Neutrophil (primary cell): ENCODE data around the gene UBTD1.

Experiments used
- H3K27ac ChIP-seq: fragments of 200-600 bp; sonication (generic); 2 replicates; pipeline ENCODE4 v1.5.1; 2016; ENCODE audit warnings: mild to moderate bottlenecking, moderate library complexity
- H3K27me3 ChIP-seq: fragments of 200-600 bp; sonication (generic); 2 replicates; pipeline ENCODE4 v1.6.0; 2016; ENCODE audit warnings: mild to moderate bottlenecking
- H3K36me3 ChIP-seq: fragments of 200-600 bp; sonication (generic); 2 replicates; pipeline ENCODE4 v1.5.1; 2017
- H3K4me1 ChIP-seq, 2 experiments: fragments of 200-600 bp in 1 of 2; sonication (generic) in 1 of 2; 1 replicate in 1 of 2; 2 replicates in 1 of 2; pipeline versions ENCODE4 v1.5.1 to v1.6.1; 2013 to 2016; ENCODE audit warnings: low read depth in 1 of 2, low read length in 1 of 2, mild to moderate bottlenecking in 1 of 2, moderate library complexity in 1 of 2; ENCODE audit not compliant: control insufficient read depth in 1 of 2, insufficient read depth in 1 of 2
- H3K4me3 ChIP-seq, 2 experiments: fragments of 200-600 bp in 1 of 2; sonication (generic) in 1 of 2; 1 replicate in 1 of 2; 2 replicates in 1 of 2; pipeline ENCODE4 v1.5.1; 2013 to 2016; ENCODE audit warnings: low read depth in 1 of 2, low read length in 1 of 2, mild to moderate bottlenecking in 1 of 2, moderate library complexity in 1 of 2
- H3K9me3 ChIP-seq: fragments of 200-600 bp; sonication (generic); 2 replicates; pipeline ENCODE4 v1.5.1; 2016
- TF ChIP-seq, protein P1 (sequence below): fragments of 200-600 bp; sonication (generic); IDR thresholded peaks from 2 replicates; pipeline ENCODE4 v1.5.1; 2016; ENCODE audit warnings: antibody characterized with exemption

UBTD1 gene

DNA sequence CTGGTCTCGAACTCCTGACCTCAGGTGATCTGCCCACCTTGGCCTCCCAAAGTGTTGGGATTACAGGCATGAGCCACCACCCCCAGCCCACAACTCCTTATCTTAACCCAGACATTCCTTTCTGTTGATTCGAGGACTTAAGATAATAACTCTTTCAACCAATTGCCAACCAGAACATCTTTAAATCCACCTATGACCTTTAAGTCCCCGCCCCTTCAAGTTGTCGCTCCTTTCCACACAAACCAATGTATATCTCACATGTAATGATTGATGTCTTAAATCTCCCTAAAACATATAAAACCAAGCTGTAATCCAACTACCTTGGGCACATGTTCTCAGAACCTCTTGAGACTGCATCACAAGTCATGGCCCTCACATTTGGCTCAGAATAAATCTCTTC is 66.1 kb downstream of the UBTD1 start:
- Histone ChIP-seq H3K27me3 (no peaks in the 10 kb centered on the region), H3K4me1 (peaks cover 0 to 5% of the 10 kb centered on the region in 2 experiments), H3K36me3 (peaks cover 23% of the 10 kb centered on the region), H3K9me3 (no peaks in the 10 kb centered on the region), H3K4me3 (no peak overlapping the region), H3K27ac (no peak overlapping the region)
- TF ChIP-seq, protein P1, sequence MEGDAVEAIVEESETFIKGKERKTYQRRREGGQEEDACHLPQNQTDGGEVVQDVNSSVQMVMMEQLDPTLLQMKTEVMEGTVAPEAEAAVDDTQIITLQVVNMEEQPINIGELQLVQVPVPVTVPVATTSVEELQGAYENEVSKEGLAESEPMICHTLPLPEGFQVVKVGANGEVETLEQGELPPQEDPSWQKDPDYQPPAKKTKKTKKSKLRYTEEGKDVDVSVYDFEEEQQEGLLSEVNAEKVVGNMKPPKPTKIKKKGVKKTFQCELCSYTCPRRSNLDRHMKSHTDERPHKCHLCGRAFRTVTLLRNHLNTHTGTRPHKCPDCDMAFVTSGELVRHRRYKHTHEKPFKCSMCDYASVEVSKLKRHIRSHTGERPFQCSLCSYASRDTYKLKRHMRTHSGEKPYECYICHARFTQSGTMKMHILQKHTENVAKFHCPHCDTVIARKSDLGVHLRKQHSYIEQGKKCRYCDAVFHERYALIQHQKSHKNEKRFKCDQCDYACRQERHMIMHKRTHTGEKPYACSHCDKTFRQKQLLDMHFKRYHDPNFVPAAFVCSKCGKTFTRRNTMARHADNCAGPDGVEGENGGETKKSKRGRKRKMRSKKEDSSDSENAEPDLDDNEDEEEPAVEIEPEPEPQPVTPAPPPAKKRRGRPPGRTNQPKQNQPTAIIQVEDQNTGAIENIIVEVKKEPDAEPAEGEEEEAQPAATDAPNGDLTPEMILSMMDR = no peak

DNA sequence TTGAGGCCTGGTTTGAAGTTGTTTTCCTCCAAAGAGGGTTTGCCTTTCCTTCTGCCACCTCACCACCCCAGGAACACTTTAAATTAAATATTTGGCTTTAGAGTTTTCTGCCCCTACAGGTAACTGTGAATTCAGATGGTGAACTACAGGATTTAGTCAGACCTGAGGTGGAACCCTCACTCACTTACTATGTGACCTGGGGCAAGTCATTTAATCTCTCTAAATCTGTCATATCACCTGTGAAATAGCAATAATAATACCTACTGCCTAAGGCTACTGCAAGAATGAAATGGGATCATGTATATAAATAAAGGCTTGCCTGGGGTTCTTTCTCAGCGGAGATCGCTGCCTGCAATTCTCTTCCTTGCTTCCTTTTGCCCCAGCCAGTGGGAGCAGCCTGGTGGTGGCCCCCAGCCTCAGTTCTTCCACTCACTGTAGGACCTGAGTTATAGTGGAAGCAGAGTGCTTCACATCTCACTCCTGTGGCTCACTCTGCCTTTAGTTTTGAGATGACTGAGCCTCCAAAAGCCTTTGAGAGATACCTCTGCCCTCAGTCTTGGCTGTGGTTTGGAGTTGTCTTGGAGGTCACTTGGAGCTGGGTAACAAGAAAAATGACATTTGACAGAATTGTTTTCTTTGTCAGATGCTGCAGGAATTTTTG is 67.7 kb downstream of the UBTD1 start:
- Histone ChIP-seq H3K4me3 (no peak overlapping the region), H3K4me1 (peaks cover 0 to 5% of the 10 kb centered on the region in 2 experiments), H3K9me3 (no peaks in the 10 kb centered on the region), H3K27ac (no peak overlapping the region), H3K27me3 (no peaks in the 10 kb centered on the region), H3K36me3 (peaks cover 40% of the 10 kb centered on the region)
- TF ChIP-seq, protein P1 = no peak

- TF ChIP-seq, protein P1 = no peak
- Histone ChIP-seq H3K36me3 (peaks cover 52% of the 10 kb centered on the region), H3K4me3 (no peak overlapping the region), H3K27ac (no peak overlapping the region), H3K27me3 (no peaks in the 10 kb centered on the region), H3K9me3 (no peaks in the 10 kb centered on the region), H3K4me1 (no peaks in the 10 kb centered on the region)
Observed at GRCh38 chr10:97567891-97568290, 69.2 kb downstream of the UBTD1 start.

- Histone ChIP-seq H3K27me3 (no peaks in the 10 kb centered on the region), H3K4me3 (no peak overlapping the region), H3K36me3 (peaks cover 52% of the 10 kb centered on the region), H3K9me3 (no peaks in the 10 kb centered on the region), H3K4me1 (no peaks in the 10 kb centered on the region), H3K27ac (no peak overlapping the region)
- TF ChIP-seq, protein P1 = no peak
Observed at GRCh38 chr10:97570146-97570788, 71.5 kb downstream of the UBTD1 start.

- H3K27ac ChIP-seq = no peak overlapping the region
Observed at GRCh38 chr10:97570789-97571471, 72.2 kb downstream of the UBTD1 start.

More at GRCh38 chr10:97570789-97571471, 72.2 kb downstream of the UBTD1 start:
- TF ChIP-seq, protein P1 = no peak
- Histone ChIP-seq H3K9me3 (no peaks in the 10 kb centered on the region), H3K27me3 (no peaks in the 10 kb centered on the region), H3K36me3 (peaks cover 52% of the 10 kb centered on the region), H3K4me1 (no peaks in the 10 kb centered on the region), H3K4me3 (no peak overlapping the region)
